GM10248 (cell line): ENCODE data around the gene RGS18.
"Not testable (repeated sequence)": the region's sequence is repeated elsewhere in the genome, so short reads cannot be mapped to it uniquely, and the experiment has no call there.

ENCODE experiments used
- CTCF ChIA-PET: fragments of 300-600 bp; sonication (Branson Sonifier 250); formaldehyde crosslinking; extraction: SDS; loops from one replicate; lab custom pipeline; 2021; ENCODE audit warnings: antibody characterized with exemption; lab: Yijun Ruan, JAX
- POLR2A ChIA-PET: fragments of 350-650 bp; sonication (Branson Sonifier 250); formaldehyde crosslinking; extraction: SDS; loops from one replicate; lab custom pipeline; 2020; ENCODE audit warnings: antibody characterized with exemption; lab: Yijun Ruan, JAX
- DNase-seq: peaks from one replicate; pipeline ENCODE4 v3.0.0; 2012; ENCODE audit errors: extremely low spot score
- TF ChIP-seq, protein P1 (sequence below): IDR thresholded peaks from 2 replicates; pipeline ENCODE4 v1.5.1; 2012; ENCODE audit warnings: mild to moderate bottlenecking, low read depth; ENCODE audit errors: extremely low read depth, missing control alignments, control extremely low read depth

Gene RGS18

DNA sequence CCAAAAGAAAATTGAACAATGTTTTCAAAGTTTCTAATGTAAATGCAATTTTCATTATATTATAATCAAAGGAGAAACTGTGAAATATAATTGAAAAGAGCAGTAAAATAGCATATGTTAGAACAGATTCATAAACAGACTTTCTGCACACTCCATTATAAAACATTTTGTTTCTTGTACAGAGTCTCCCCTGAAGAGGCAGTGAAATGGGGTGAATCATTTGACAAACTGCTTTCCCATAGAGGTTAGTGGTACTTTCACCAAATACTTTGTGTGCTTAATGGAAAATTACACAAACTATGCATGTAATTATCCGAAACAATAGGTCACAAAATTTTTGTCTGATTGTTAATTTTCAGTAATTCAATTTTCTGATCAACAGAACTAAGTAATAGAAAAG is 1.9 kb downstream of the RGS18 start:
- CTCF ChIA-PET: no interaction called here
- DNase-seq: no peak
- TF ChIP-seq, protein P1, sequence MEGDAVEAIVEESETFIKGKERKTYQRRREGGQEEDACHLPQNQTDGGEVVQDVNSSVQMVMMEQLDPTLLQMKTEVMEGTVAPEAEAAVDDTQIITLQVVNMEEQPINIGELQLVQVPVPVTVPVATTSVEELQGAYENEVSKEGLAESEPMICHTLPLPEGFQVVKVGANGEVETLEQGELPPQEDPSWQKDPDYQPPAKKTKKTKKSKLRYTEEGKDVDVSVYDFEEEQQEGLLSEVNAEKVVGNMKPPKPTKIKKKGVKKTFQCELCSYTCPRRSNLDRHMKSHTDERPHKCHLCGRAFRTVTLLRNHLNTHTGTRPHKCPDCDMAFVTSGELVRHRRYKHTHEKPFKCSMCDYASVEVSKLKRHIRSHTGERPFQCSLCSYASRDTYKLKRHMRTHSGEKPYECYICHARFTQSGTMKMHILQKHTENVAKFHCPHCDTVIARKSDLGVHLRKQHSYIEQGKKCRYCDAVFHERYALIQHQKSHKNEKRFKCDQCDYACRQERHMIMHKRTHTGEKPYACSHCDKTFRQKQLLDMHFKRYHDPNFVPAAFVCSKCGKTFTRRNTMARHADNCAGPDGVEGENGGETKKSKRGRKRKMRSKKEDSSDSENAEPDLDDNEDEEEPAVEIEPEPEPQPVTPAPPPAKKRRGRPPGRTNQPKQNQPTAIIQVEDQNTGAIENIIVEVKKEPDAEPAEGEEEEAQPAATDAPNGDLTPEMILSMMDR: no peak
- POLR2A ChIA-PET: no interaction called here

DNA sequence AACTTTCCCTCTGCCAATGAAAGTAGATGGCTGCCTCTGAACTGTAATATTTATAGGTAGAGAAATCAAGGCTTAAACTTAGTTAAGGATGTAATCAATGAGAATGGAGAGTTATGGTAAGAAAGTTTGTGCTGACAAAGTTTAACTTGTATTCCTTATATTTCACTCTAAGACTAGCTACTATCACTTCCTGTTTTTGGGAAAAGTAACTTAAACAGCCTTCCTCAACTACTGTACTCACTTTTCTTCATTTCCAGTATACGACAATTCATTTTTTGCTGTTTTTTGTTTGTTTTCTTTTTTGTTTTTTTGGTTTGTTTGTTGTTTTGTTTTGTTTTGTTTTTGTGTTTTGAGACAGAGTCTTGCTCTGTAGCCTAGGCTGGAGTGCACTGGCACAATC is 3.7 kb downstream of the RGS18 start:
- ChIA-PET CTCF (interaction anchor here (1.3 kb wide), 1 partner anchor 9 kb away, joined by 3 read pairs; no protein-coding TSS in a partner anchor), POLR2A (no interaction called here)
- TF ChIP-seq, protein P1: no peak
- no peak for DNase-seq

DNA sequence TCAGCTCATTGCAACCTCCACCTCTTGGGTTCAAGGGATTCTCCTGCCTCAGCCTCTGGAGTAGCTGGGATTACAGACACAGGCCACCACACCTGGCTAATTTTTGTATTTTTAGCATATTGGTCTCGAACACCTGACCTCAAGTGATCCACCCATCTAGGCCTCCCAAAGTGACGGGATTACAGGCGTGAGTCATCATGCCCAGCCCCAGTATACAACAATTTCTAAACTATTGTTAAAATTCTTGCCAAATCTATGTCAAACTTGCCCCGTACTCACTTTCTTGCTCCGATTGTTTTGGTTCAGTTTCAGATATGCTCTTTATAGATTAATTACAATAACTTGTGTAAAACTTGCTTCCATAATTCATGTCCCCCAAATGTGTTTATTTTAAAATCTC is 4.1 kb downstream of the RGS18 start:
- ChIA-PET POLR2A (no interaction called here), CTCF (no interaction called here)
- TF ChIP-seq, protein P1: no peak
- no peak for DNase-seq

DNA sequence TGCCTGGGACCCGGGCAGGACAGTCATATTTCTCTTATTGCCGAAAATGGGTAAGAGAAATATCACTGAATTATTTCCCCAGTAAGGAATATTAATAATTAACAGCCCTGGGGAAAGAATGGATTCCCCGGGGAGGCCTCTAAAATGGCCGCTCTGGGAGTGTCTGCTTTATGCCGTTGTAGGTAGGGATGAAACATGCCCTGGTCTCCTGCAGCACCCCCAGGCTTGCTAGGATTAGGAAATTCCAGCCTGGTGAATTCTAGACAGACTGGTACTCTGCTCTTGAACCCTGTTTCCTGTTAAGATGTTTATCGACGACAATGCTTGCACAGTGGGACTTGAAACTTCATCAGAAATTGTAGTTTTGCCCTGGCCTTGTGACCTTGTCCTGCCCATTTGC is 6.7 kb downstream of the RGS18 start:
- DNase-seq, CTCF ChIA-PET, POLR2A ChIA-PET: not testable (repeated sequence)

DNA sequence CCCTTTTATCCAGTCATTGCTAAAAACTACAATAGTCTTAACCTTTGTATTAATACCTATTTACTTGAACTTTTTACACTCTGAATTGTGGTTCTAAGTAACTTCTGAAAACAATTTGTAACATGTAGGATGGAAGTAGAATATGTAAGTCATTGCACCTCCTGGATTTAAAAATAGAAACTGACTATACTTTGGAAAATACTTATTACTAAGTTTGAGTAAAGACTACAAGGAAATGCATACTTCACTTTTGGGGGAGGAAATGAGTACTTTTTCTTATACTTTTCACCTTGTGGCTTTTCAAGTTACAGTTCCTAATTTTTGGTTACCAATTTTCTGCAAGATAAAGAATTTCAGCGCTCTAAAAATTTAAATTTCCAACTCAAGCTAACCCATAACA is 8.7 kb downstream of the RGS18 start:
- no peak for DNase-seq
- TF ChIP-seq, protein P1: no peak
- POLR2A ChIA-PET: no interaction called here
- CTCF ChIA-PET: interaction anchor here (1.1 kb wide), 1 partner anchor 10 kb away, joined by 3 read pairs; no protein-coding TSS in a partner anchor

DNA sequence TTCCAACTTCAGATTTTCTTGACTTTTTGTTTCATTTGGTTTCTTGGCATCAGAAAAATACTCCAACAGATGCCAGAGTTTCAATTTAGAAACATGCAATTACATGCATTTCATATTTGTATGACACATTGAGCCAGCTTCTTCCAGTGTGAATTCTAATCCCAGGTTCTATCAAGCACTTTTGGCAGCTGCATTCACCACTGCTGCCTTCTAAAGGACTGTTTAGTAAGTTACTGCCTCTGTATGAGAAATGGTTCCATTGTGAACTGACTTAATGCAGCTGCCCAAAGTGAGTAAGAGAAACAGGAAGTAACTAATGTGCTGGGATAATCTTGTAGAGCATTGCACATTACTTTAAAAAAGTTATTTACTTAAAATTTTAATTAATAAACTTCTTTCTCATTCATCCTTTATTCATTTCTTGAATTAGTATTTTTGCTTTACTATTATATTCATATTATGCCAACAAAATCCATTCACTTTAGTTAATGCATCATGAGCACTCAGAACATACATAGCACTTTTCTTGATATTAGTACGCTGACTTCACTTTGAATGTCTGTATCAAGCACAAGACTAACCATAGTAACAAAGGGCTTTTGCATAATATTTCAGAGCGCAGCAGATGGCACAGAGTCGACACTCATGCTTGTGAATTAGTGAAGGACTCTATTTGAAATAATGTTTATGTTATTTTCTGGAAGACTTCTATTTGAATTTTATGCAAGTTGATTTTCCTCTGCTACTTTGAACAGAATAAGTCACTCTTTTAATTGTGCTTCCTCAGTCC is 9.8 kb downstream of the RGS18 start:
- TF ChIP-seq, protein P1: no peak
- ChIA-PET CTCF (no interaction called here), POLR2A (no interaction called here)
- DNase-seq: no peak

DNA sequence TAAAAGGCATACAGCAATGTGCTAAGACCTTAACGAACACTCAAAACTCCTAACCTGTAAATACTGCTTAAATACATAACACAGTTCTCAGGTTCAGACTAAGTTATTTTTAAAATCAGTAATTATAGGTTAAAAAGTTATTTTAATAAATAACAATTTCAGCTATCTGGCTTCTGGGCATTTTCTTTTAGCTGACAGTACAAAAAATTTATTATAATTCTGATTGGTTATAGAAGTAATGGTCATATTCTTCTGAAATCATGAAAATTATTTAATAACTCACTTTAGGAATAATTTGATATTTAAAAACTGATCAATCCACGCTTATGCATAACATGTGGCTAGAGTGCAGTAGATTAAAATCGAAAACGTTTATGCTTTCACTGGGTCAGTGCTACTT is 10.7 kb downstream of the RGS18 start:
- POLR2A ChIA-PET: no interaction called here
- TF ChIP-seq, protein P1: no peak
- no peak for DNase-seq
- CTCF ChIA-PET: no interaction called here
